NT2/D1 (cell line): ENCODE data around the gene FOXK1.
"Not testable (repeated sequence)": the region's sequence is repeated elsewhere in the genome, so short reads cannot be mapped to it uniquely, and the experiment has no call there.

Experiments
- DNase-seq: peaks from one replicate; pipeline ENCODE4 v3.0.0-alpha.2; 2011; ENCODE audit warnings: low read depth, low spot score
- H3K27me3 ChIP-seq: 2 replicates; pipeline ENCODE4 v1.6.0; 2011; ENCODE audit warnings: mild to moderate bottlenecking; ENCODE audit not compliant: insufficient read length, insufficient read depth
- H3K36me3 ChIP-seq: 2 replicates; pipeline ENCODE4 v1.6.1; 2011; ENCODE audit warnings: mild to moderate bottlenecking, low read length, mixed read lengths; ENCODE audit not compliant: insufficient read depth, insufficient read length
- H3K4me1 ChIP-seq: 2 replicates; pipeline ENCODE4 v1.5.1; 2011; ENCODE audit not compliant: insufficient read depth, insufficient read length
- H3K4me3 ChIP-seq: 2 replicates; pipeline ENCODE4 v1.5.1; 2011; ENCODE audit warnings: low read depth; ENCODE audit not compliant: insufficient read length
- H3K9ac ChIP-seq: 2 replicates; pipeline ENCODE4 v1.6.0; 2011; ENCODE audit warnings: low read depth; ENCODE audit not compliant: insufficient read length
- H3K9me3 ChIP-seq: 2 replicates; pipeline ENCODE4 v1.5.1; 2011; ENCODE audit warnings: mild to moderate bottlenecking, low read length; ENCODE audit not compliant: insufficient read depth
- SUZ12 ChIP-seq: IDR thresholded peaks from 2 replicates; pipeline ENCODE4 v1.6.1; 2011; ENCODE audit not compliant: insufficient read length, insufficient read depth; ENCODE audit errors: extremely low read depth
- YY1 ChIP-seq: IDR thresholded peaks from 2 replicates; pipeline ENCODE4 v1.6.1; 2011; ENCODE audit not compliant: insufficient read length, insufficient read depth
- ZNF274 ChIP-seq: IDR thresholded peaks from 2 replicates; pipeline ENCODE4 v1.6.1; 2011; ENCODE audit warnings: mild to moderate bottlenecking, low read depth, low read length

Gene FOXK1

DNA sequence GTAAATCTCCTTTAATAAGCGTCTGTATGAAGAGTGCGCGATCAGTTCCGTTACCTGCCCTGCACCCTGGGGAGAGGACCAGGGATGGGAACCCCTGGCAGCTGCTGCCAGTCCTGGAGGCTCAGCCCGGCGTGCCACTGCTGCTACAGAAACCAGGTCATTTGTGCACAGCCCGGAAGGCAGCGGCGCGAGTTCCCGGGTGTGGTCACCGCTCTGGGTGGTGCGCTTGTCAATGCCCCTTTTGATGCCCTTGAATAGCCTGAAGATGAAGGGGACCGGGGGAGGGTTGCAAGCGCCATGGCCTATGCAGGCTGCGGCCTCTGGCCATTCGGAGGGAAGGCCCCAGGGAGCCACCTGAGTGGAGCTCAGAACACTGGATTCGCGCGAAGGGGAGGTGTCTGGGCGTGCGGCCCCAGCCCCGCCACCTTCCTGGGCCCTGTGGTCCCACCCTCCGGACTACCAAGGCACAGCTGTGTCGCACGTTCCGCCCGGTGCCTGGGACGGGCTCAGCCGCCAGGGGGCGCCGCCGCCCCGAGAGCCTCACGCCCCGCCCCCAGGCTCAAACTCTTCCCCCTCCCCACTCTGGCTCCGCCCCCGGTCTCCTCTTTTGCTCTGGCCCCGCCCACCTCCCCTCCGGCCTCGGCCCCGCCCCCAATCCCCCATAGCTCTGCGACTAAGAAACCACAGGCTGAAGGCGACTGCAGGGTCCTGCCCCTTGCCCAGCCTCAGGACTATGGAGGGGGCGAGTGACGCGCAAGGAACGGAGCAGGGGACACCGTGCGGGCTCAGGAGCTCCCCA lies 109.8 kb downstream of the FOXK1 start:
- Histone ChIP-seq H3K36me3 (peaks cover 68% of the 10 kb centered on the region), H3K9me3 (peaks cover 17% of the 10 kb centered on the region; the same call in 1 of the 2 replicates), H3K27me3 (no peaks in the 10 kb centered on the region), H3K4me3 (no peak overlapping the region), H3K9ac (no peak overlapping the region), H3K4me1 (peaks cover 32% of the 10 kb centered on the region)
- TF ChIP-seq YY1, result no peak
- no peak for TF ChIP-seq SUZ12
- TF ChIP-seq ZNF274, result no peak
- peak; percentile 87 for DNase-seq

DNA sequence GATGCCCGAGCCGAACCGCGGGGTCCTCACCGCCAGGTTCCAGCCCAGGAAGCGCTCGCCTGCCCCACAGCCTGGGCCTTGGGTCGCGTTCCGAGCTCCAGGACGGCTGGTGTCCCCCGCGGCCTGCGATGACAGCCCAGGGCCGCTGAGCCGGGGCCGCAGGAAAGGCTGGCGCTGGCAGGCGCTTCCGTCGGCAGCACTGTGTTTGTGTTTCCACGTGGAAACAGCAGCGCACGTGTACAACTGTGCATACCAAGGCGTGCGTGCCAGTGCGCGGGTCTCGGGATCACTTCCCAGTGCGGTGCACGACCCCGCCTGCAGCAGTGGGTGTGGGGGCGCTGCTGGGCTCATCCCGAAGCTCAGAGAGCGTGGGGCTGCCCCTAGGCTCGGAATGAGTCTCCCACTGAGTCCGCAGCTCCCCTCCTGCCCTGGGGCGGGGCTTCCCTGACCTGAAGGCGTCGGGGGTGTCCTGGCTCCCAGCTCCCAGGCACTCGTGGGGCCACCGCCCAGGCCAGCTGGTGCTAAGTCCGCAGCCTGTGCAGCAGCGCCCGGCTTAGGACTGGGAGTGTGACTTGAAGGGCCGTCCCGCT lies 110.5 kb downstream of the FOXK1 start:
- H3K9ac ChIP-seq, result no peak overlapping the region

GRCh38 chr7:4793385-4793993 lies 111.4 kb downstream of the FOXK1 start:
- DNase-seq, H3K9ac ChIP-seq, H3K4me3 ChIP-seq, H3K27me3 ChIP-seq: not testable (repeated sequence)
- Histone ChIP-seq H3K9me3 (peaks cover 17% of the 10 kb centered on the region; the same call in 1 of the 2 replicates), H3K4me1 (peaks cover 35% of the 10 kb centered on the region), H3K36me3 (peaks cover 57% of the 10 kb centered on the region)

More for the DNA sequence above, 110.5 kb downstream of the FOXK1 start:
- H3K9me3 ChIP-seq, result peaks cover 17% of the 10 kb centered on the region; the same call in 1 of the 2 replicates
- peaks cover 32% of the 10 kb centered on the region for H3K4me1 ChIP-seq
- DNase-seq, result no peak
- peaks cover 66% of the 10 kb centered on the region for H3K36me3 ChIP-seq
- no peaks in the 10 kb centered on the region for H3K27me3 ChIP-seq
- TF ChIP-seq SUZ12 (no peak), ZNF274 (no peak), YY1 (no peak)
- H3K4me3 ChIP-seq, result no peak overlapping the region

- Histone ChIP-seq H3K4me1 (peaks cover 33% of the 10 kb centered on the region), H3K9me3 (peaks cover 17% of the 10 kb centered on the region; the same call in 1 of the 2 replicates), H3K36me3 (peaks cover 50% of the 10 kb centered on the region)
- not testable (repeated sequence) for H3K27me3 ChIP-seq, H3K9ac ChIP-seq, H3K4me3 ChIP-seq, DNase-seq
These were observed 112.1 kb downstream of the FOXK1 start for GRCh38 chr7:4794171-4794570.

DNA sequence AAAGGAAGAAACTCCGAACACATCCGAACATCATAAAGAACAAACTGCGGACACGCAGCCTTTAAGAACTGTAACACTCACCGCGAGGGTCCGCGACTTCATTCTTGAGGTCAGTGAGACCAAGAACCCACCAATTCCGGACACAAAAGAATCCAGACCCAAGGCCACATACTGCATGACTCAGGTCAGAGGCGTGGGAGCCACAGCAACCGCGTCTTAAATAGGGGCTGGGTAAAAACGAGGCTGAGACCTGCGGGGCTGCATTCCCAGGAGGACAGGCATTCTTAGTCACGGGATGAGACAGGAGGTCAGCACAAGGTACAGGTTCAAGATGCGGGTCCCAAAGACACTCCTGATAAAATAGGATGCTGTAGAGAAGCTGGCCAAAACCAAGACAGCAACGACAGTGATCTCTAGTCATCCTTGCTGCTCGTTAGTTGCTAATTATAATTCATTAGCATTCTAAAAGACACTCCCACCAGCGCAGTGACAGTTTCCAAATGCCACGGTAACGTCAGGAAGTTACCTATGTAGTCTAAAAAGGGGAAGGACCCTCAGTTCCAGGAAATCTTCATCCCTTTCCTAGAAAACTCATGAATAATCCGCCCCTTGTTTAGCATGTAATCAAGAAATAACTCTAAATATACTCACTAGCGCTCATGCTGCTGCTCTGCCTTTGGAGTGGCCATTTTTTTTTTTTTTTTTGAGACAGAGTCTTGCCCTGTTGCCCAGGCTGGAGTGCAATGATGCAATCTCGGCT lies 112.7 kb downstream of the FOXK1 start:
- H3K9ac ChIP-seq, result no peak overlapping the region
- TF ChIP-seq SUZ12, result no peak
- TF ChIP-seq ZNF274, result no peak
- TF ChIP-seq YY1, result no peak
- H3K27me3 ChIP-seq, result no peaks in the 10 kb centered on the region
- DNase-seq, result no peak
- peaks cover 17% of the 10 kb centered on the region; the same call in 1 of the 2 replicates for H3K9me3 ChIP-seq
- peaks cover 28% of the 10 kb centered on the region for H3K4me1 ChIP-seq
- H3K4me3 ChIP-seq, result no peak overlapping the region
- H3K36me3 ChIP-seq, result peaks cover 45% of the 10 kb centered on the region

DNA sequence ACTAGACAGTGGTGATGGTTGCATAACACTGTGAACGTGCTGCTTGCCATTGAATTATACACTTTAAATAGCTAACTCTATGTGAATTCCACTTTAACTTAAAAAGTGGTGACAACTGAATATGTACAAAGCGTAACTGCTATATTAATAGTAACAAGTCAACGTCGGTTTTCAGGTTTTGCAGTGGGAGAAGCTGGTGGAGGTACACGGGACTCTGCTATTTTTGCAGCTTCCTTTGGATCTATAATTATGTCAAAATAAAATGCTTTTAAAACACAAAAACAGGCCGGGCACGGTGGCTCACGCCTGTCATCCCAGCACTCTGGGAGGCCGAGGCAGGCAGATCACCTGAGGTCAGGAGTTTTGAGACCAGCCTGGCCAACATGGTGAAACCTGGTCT lies 114.4 kb downstream of the FOXK1 start:
- H3K36me3 ChIP-seq, result peaks cover 30% of the 10 kb centered on the region
- no peak overlapping the region for H3K4me3 ChIP-seq
- no peak overlapping the region for H3K9ac ChIP-seq
- peaks cover 22% of the 10 kb centered on the region for H3K4me1 ChIP-seq
- DNase-seq, result no peak
- H3K9me3 ChIP-seq, result peaks cover 17% of the 10 kb centered on the region; the same call in 1 of the 2 replicates
- TF ChIP-seq SUZ12 (no peak), YY1 (no peak), ZNF274 (no peak)
- H3K27me3 ChIP-seq, result no peaks in the 10 kb centered on the region

DNA sequence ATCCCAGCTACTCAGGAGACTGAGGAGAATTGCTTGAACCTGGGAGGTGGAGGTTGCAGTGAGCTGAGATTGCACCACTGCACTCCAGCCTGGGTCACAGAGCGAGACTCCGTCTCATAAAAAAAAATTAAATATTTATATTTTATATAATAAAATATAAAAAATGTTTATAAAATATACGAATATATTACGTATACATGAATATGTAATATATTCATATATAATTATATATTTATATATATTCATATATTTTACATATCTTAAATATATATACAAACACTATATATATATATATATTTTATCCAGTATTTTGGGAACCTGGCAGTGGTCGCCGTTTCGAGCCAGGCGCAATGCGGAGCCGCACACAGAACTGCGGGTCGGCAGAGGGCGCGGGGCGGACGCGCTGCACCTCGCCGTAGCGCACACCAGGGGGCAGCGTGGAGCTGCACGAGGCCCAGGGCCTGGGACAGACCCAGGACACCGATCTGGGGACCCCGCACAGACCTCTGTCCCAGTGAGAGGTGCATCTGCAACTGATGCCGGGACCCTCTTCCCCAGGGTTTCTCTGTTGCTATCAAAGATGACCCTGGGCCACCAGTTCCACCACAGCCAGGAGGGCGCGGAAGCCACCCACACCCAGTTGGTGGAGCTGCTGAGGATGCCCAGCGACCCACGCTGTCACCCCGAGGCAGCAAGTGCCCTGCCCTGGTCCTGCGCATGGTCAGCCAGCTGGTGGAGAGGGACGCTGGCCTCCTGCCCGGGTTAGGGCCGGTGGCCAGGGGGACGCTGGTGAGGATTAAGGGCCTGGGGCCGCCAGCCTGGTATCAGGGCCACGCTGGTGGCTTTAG lies 116.0 kb downstream of the FOXK1 start:
- no peak overlapping the region for H3K4me3 ChIP-seq
- DNase-seq, result peak; percentile 54
- H3K27me3 ChIP-seq, result no peaks in the 10 kb centered on the region
- H3K9me3 ChIP-seq, result peaks cover 8% of the 10 kb centered on the region; the same call in 1 of the 2 replicates
- TF ChIP-seq ZNF274, result no peak
- no peak for TF ChIP-seq SUZ12
- no peak for TF ChIP-seq YY1
- H3K36me3 ChIP-seq, result peaks cover 15% of the 10 kb centered on the region
- peak overlapping the region; percentile 9 for H3K9ac ChIP-seq
- H3K4me1 ChIP-seq, result peaks cover 9% of the 10 kb centered on the region
